B cell (primary cell): Measurements from ENCODE around the gene MAP2K1. TPM values are rescaled to one million over a fixed set of nuclear protein-coding genes. Genes with fewer than 3 reads are reported as not detected.

Experiments
- ATAC-seq: fragments of 200-7000 bp; cut with Tn5 transposase; one replicate; pipeline ENCODE4 v1.10.0; 2021; ENCODE audit warnings: low read depth, mild to moderate bottlenecking, moderate number of reproducible peaks, moderate library complexity
- CTCF ChIA-PET: fragments of 350-600 bp; sonication (Branson Sonifier 250); formaldehyde crosslinking; loops from one replicate; lab custom pipeline; 2021; ENCODE audit warnings: antibody characterized with exemption, inconsistent platforms; lab: Charles Lee
- POLR2A ChIA-PET: fragments of 350-600 bp; sonication (Branson Sonifier 250); formaldehyde crosslinking; loops from one replicate; lab custom pipeline; 2021; ENCODE audit warnings: antibody characterized with exemption; lab: Charles Lee
- DNase-seq: peaks from one replicate; pipeline ENCODE4 v3.0.0; 2013
- H2AFZ ChIP-seq: 2 replicates; pipeline ENCODE4 v1.6.1; 2012; ENCODE audit warnings: mild to moderate bottlenecking, low read depth, low read length; ENCODE audit not compliant: insufficient read depth, poor library complexity, severe bottlenecking
- H3K27ac ChIP-seq, 2 donors: 1 replicate in 1 of 2; 2 replicates in 1 of 2; pipeline ENCODE4 v1.5.1; 2012 to 2013; ENCODE audit warnings: low read length in 2 of 2, mild to moderate bottlenecking in 2 of 2, moderate library complexity in 1 of 2
- H3K27me3 ChIP-seq, 4 experiments: fragments of 200-600 bp in 1 of 4; sonication (generic) in 1 of 4; replicated peaks in 1 of 4; 1 replicate in 2 of 4; 2 replicates in 2 of 4; pipeline versions ENCODE4 v1.6.1 to v1.7.0; 2013 to 2016; ENCODE audit warnings: low read length in 3 of 4, mild to moderate bottlenecking in 2 of 4, mixed read lengths in 1 of 4, moderate library complexity in 1 of 4; ENCODE audit not compliant: insufficient read depth in 4 of 4, control insufficient read depth in 3 of 4; ENCODE audit errors: control extremely low read depth in 1 of 4
- H3K36me3 ChIP-seq, 2 experiments: replicated peaks in 1 of 2; 1 replicate in 1 of 2; 2 replicates in 1 of 2; pipeline versions ENCODE4 v1.6.1 to v1.7.1; 2013; ENCODE audit warnings: low read length in 1 of 2; ENCODE audit not compliant: insufficient read depth in 2 of 2, control insufficient read depth in 1 of 2; ENCODE audit errors: control extremely low read depth in 1 of 2, extremely low read depth in 1 of 2
- H3K4me1 ChIP-seq, 2 donors: fragments of 200-600 bp in 1 of 2; sonication (generic) in 1 of 2; 1 replicate in 1 of 2; 2 replicates in 1 of 2; pipeline versions ENCODE4 v1.5.1 to v1.6.1; 2013 to 2017; ENCODE audit warnings: low read length in 2 of 2; ENCODE audit not compliant: control insufficient read depth in 2 of 2, insufficient read depth in 2 of 2
- H3K4me2 ChIP-seq: replicated peaks from 2 replicates; pipeline ENCODE3; 2012; ENCODE audit warnings: mild to moderate bottlenecking, low read depth, low read length; ENCODE audit not compliant: poor library complexity, severe bottlenecking
- H3K4me3 ChIP-seq, 5 experiments: fragments of 200-600 bp in 1 of 5; sonication (generic) in 1 of 5; 1 replicate in 3 of 5; 2 replicates in 2 of 5; pipeline versions ENCODE4 v1.5.1 to v1.7.0; 2011 to 2016; ENCODE audit warnings: low read length in 4 of 5, mild to moderate bottlenecking in 4 of 5, low read depth in 2 of 5, control low read depth in 1 of 5, moderate library complexity in 1 of 5; ENCODE audit not compliant: insufficient read depth in 1 of 5; ENCODE audit errors: control extremely low read depth in 1 of 5, extremely low read depth in 1 of 5
- H3K79me2 ChIP-seq: fragments of 200-600 bp; sonication (generic); one replicate; pipeline ENCODE4 v1.6.0; 2016; ENCODE audit warnings: low read length; ENCODE audit not compliant: control insufficient read depth, insufficient read depth
- H3K9ac ChIP-seq: fragments of 200-600 bp; sonication (generic); 2 replicates; pipeline ENCODE4 v1.6.1; 2017; ENCODE audit warnings: mild to moderate bottlenecking, low read length, moderate library complexity
- H3K9me3 ChIP-seq, 3 donors: one replicate each; pipeline versions ENCODE4 v1.6.1 to v1.7.1; 2013; ENCODE audit warnings: low read length in 2 of 3; ENCODE audit not compliant: control insufficient read depth in 2 of 3, insufficient read depth in 1 of 3; ENCODE audit errors: control extremely low read depth in 1 of 3
- H4K20me1 ChIP-seq: 2 replicates; pipeline ENCODE4 v1.6.0; 2012; ENCODE audit warnings: mild to moderate bottlenecking, low read length; ENCODE audit not compliant: insufficient read depth, control insufficient read depth, poor library complexity, severe bottlenecking
- H3K27ac Mint-ChIP-seq: one replicate; pipeline ENCODE4 v1.8.0; 2021; ENCODE audit warnings: mixed read lengths
- H3K27me3 Mint-ChIP-seq: one replicate; pipeline ENCODE4 v1.8.0; 2021; ENCODE audit warnings: mixed read lengths
- H3K4me1 Mint-ChIP-seq: one replicate; pipeline ENCODE4 v1.8.0; 2021; ENCODE audit warnings: mixed read lengths
- H3K4me3 Mint-ChIP-seq: one replicate; pipeline ENCODE4 v1.8.0; 2021; ENCODE audit warnings: mixed read lengths
- H3K9me3 Mint-ChIP-seq: one replicate; pipeline ENCODE4 v1.8.0; 2022; ENCODE audit warnings: mixed read lengths; ENCODE audit not compliant: insufficient read depth
- EZH2 ChIP-seq: IDR thresholded peaks from 2 replicates; pipeline ENCODE4 v1.6.1; 2012; ENCODE audit warnings: borderline replicate concordance, low read depth, mild to moderate bottlenecking, moderate library complexity, low read length; ENCODE audit not compliant: insufficient read depth, poor library complexity, severe bottlenecking
- WGBS: methylation state at CpG from one replicate; pipeline ENCODE4 v1.1.5; 2013; ENCODE audit warnings: missing lambda C conversion rate; ENCODE audit not compliant: insufficient coverage; 5-methylcytosine and 5-hydroxymethylcytosine counted together
- intact Hi-C: fragments of 100-400 bp; cut with micrococcal nuclease; formaldehyde crosslinking; loops from one replicate; pipeline ENCODE4 v1.10.0; 2022
- polyA plus RNA-seq: library from polyadenylated mRNA; depleted of rRNA; stranded (reverse); fragments of >200 nt; gene quantifications from 2 replicates; pipeline ENCODE4 v1.2.3, GENCODE V29; 2012
- total RNA-seq, 2 donors: library from RNA; stranded (reverse); fragments of 120-200 nt in 1 of 2; gene quantifications; 1 replicate in 1 of 2; 2 replicates in 1 of 2; pipeline versions ENCODE4 v1.2.3 to v1.2.4, GENCODE V29; 2013 to 2022
- TF ChIP-seq, protein P1 (sequence below): fragments of 200-600 bp; IDR thresholded peaks from one replicate; pipeline ENCODE4 v1.8.0; 2022; ENCODE audit warnings: antibody characterized with exemption, mild to moderate bottlenecking

MAP2K1 gene
- total and polyA plus RNA-seq, 2 donors (not counting 1 experiment from before 2014, with no cell fraction given): 21.6 to 52.3 TPM

DNA sequence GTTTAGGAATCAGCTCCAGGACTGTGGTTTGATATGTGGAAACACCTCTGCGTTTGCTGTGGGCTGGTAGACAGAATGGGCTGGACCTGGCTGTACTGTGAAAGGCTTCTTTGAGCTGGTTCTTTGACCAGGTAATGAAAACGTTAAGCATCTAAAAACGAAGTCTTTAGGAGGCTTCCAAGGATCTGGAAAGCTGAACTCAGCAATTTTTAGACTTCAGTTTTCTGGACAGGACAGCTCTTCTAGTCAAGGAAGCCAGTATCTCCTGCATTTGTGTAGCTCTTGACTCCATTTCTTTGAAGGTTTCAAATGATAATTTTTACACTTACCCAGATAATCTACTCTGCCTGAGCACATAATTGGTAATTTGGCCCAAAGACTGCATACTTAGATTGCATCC is 25.5 kb downstream of the MAP2K1 start:
- Histone ChIP-seq H4K20me1 (peaks cover 80% of the 10 kb centered on the region), H3K27ac (no peak overlapping the region), H3K79me2 (peaks cover 98% of the 10 kb centered on the region), H3K4me1 (peaks cover 10 to 28% of the 10 kb centered on the region in 2 donors), H3K4me3 (no peak overlapping the region), H2AFZ (no peak overlapping the region), H3K36me3 (peaks cover 0 to 12% of the 10 kb centered on the region in 2 experiments), H3K4me2 (no peak overlapping the region), H3K27me3 (no peaks in the 10 kb centered on the region), H3K9ac (no peak overlapping the region), H3K9me3 (peaks cover 1 to 13% (median 5%) of the 10 kb centered on the region in 3 donors)
- POLR2A ChIA-PET: no interaction called here
- H3K27ac Mint-ChIP-seq: no peak overlapping the region
- peaks cover 66% of the 10 kb centered on the region for H3K4me1 Mint-ChIP-seq
- DNase-seq (no peak), ATAC-seq (no peak)
- no peak for TF ChIP-seq EZH2
- TF ChIP-seq, protein P1, sequence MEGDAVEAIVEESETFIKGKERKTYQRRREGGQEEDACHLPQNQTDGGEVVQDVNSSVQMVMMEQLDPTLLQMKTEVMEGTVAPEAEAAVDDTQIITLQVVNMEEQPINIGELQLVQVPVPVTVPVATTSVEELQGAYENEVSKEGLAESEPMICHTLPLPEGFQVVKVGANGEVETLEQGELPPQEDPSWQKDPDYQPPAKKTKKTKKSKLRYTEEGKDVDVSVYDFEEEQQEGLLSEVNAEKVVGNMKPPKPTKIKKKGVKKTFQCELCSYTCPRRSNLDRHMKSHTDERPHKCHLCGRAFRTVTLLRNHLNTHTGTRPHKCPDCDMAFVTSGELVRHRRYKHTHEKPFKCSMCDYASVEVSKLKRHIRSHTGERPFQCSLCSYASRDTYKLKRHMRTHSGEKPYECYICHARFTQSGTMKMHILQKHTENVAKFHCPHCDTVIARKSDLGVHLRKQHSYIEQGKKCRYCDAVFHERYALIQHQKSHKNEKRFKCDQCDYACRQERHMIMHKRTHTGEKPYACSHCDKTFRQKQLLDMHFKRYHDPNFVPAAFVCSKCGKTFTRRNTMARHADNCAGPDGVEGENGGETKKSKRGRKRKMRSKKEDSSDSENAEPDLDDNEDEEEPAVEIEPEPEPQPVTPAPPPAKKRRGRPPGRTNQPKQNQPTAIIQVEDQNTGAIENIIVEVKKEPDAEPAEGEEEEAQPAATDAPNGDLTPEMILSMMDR: no peak
- no peak overlapping the region for H3K4me3 Mint-ChIP-seq
- no peaks in the 10 kb centered on the region for H3K27me3 Mint-ChIP-seq
- CTCF ChIA-PET: interaction anchor here (0.7 to 3.1 kb wide), 3 partner anchors 9 to 1371 kb away, joined by 3 to 13 read pairs (median 3); partner anchors contain the start of gene SNAPC5
- intact Hi-C loops: no loop called here
- 86% methylated on average over 3 of the region's 3 CpGs for WGBS
- H3K9me3 Mint-ChIP-seq: peaks cover 2% of the 10 kb centered on the region

DNA sequence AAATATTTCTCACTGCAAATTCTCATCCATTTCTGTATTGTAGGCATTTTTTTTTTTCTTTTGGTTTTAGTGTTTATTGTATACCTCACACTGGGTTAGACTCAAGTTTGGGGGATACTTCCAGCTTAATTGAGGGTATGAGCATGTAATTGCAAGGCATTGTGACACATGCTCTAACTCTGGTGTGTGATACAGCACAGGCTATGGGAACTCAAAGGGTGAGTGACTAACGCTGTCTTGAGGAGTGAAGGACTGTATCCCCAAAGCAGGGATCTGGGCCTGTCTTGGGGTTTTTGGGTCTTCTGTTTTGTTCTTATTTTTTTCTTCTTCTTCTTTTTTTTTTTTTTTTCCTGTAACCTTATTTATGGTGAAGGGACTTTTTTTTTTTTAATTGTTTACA is 26.9 kb downstream of the MAP2K1 start:
- Histone ChIP-seq H3K4me1 (peaks cover 10 to 28% of the 10 kb centered on the region in 2 donors), H3K4me3 (no peak overlapping the region)
- no peak overlapping the region for H3K27ac Mint-ChIP-seq

More for the DNA sequence above, 26.9 kb downstream of the MAP2K1 start:
- Mint-ChIP-seq H3K4me3 (no peak overlapping the region), H3K27me3 (no peaks in the 10 kb centered on the region), H3K9me3 (peaks cover 2% of the 10 kb centered on the region), H3K4me1 (peaks cover 64% of the 10 kb centered on the region)
- DNase-seq (no peak), ATAC-seq (no peak)
- H3K27ac ChIP-seq: no peak overlapping the region
- peaks cover 1 to 13% (median 5%) of the 10 kb centered on the region in 3 donors for H3K9me3 ChIP-seq
- POLR2A ChIA-PET: no interaction called here
- no peak overlapping the region for H3K9ac ChIP-seq
- H3K79me2 ChIP-seq: peaks cover 98% of the 10 kb centered on the region
- intact Hi-C loops: no loop called here
- CTCF ChIA-PET: interaction anchor here (3.1 kb wide), 1 partner anchor 10 kb away, joined by 13 read pairs; no protein-coding TSS in a partner anchor
- no peaks in the 10 kb centered on the region for H3K27me3 ChIP-seq
- no peak overlapping the region for H2AFZ ChIP-seq
- peaks cover 80% of the 10 kb centered on the region for H4K20me1 ChIP-seq
- H3K4me2 ChIP-seq: no peak overlapping the region
- H3K36me3 ChIP-seq: peaks cover 0 to 8% of the 10 kb centered on the region in 2 experiments
- WGBS: no CpG with 5 or more reads among the region's 1 CpG
- TF ChIP-seq, protein P1: no peak
- no peak for TF ChIP-seq EZH2
